ENCODE data around the gene UNC13C.
"Not testable (repeated sequence)": the region's sequence is repeated elsewhere in the genome, so short reads cannot be mapped to it uniquely, and the experiment has no call there.

Gene UNC13C

GRCh38 chr15:54312528-54312927, 334.3 kb downstream of the UNC13C start:
- no peak for DNase-seq

GRCh38 chr15:54321426-54321825, 343.2 kb downstream of the UNC13C start:
- no peak for DNase-seq

GRCh38 chr15:54322341-54322740, 344.1 kb downstream of the UNC13C start:
- DNase-seq = no peak

- no peak for DNase-seq
Measured at GRCh38 chr15:54345301-54345700, 367.1 kb downstream of the UNC13C start.

GRCh38 chr15:54345827-54346226, 367.6 kb downstream of the UNC13C start:
- DNase-seq = no peak

- no peak for DNase-seq
Measured at GRCh38 chr15:54347082-54347827, 369.0 kb downstream of the UNC13C start.

- no peak for DNase-seq
Measured at GRCh38 chr15:54353726-54354125, 375.5 kb downstream of the UNC13C start.

- no peak for DNase-seq
Measured at GRCh38 chr15:54354341-54354740, 376.1 kb downstream of the UNC13C start.

- DNase-seq = no peak
Measured at GRCh38 chr15:54364961-54365360, 386.7 kb downstream of the UNC13C start.

- no peak for DNase-seq
Measured at GRCh38 chr15:54373332-54373731, 395.1 kb downstream of the UNC13C start.

GRCh38 chr15:54374184-54374952, 396.1 kb downstream of the UNC13C start:
- DNase-seq = no peak

GRCh38 chr15:54387799-54388198, 409.6 kb downstream of the UNC13C start:
- no peak for DNase-seq

- DNase-seq = no peak
Measured at GRCh38 chr15:54388746-54389145, 410.5 kb downstream of the UNC13C start.

GRCh38 chr15:54410481-54410880, 432.2 kb downstream of the UNC13C start:
- DNase-seq = no peak

GRCh38 chr15:54424171-54424570, 445.9 kb downstream of the UNC13C start:
- no peak for DNase-seq

- DNase-seq = no peak
Measured at GRCh38 chr15:54428596-54428995, 450.4 kb downstream of the UNC13C start.

GRCh38 chr15:54450288-54450687, 472.0 kb downstream of the UNC13C start:
- not testable (repeated sequence) for DNase-seq

- DNase-seq = no peak
Measured at GRCh38 chr15:54456413-54456812, 478.2 kb downstream of the UNC13C start.

GRCh38 chr15:54462511-54462913, 484.3 kb downstream of the UNC13C start:
- no peak for DNase-seq

GRCh38 chr15:54481819-54482218, 503.6 kb downstream of the UNC13C start:
- DNase-seq = no peak

GRCh38 chr15:54482251-54482650, 504.0 kb downstream of the UNC13C start:
- no peak for DNase-seq

- DNase-seq = no peak
Measured at GRCh38 chr15:54500330-54500729, 522.1 kb downstream of the UNC13C start.

GRCh38 chr15:54502416-54503075, 524.3 kb downstream of the UNC13C start:
- DNase-seq = no peak

GRCh38 chr15:54504695-54505094, 526.5 kb downstream of the UNC13C start:
- no peak for DNase-seq

Data from activated CD8-positive, alpha-beta memory T cell treated with anti-CD3 and anti-CD28 coated beads, Interleukin-2, amount 50 U/mL, for 48 hours (primary cell).